Neural cell (in vitro differentiated cells): ENCODE measurements around the gene CD48. TPM values are rescaled to one million over a fixed set of nuclear protein-coding genes. Genes with fewer than 3 reads are reported as not detected.

Experiments
- H2AFZ ChIP-seq: fragments of 200-600, 300-800 bp; sonication (generic), shearing (Covaris generic); 2 replicates; pipeline ENCODE4 v1.6.0; 2014; ENCODE audit warnings: low read depth, mild to moderate bottlenecking, antibody characterized with exemption, low read length, moderate library complexity
- H3F3A ChIP-seq: fragments of 200-600 bp; shearing (Covaris generic); 2 replicates; pipeline ENCODE4 v1.6.1; 2016; ENCODE audit warnings: mild to moderate bottlenecking, moderate library complexity, mixed read lengths, antibody characterized with exemption, low read length; ENCODE audit not compliant: insufficient read depth, poor library complexity, severe bottlenecking
- H3K27ac ChIP-seq: fragments of 200-600, 300-800 bp; sonication (generic), shearing (Covaris generic); 2 replicates; pipeline ENCODE4 v1.5.1; 2014; ENCODE audit warnings: mild to moderate bottlenecking, low read length, moderate library complexity
- H3K27me3 ChIP-seq: fragments of 300-800, 200-600 bp; sonication (generic), shearing (Covaris generic); 2 replicates; pipeline ENCODE4 v1.6.0; 2014; ENCODE audit warnings: mild to moderate bottlenecking, low read depth, low read length, moderate library complexity; ENCODE audit not compliant: insufficient read depth
- H3K36me3 ChIP-seq: fragments of 300-800, 200-600 bp; sonication (generic), shearing (Covaris generic); 2 replicates; pipeline ENCODE4 v1.5.1; 2014; ENCODE audit warnings: mild to moderate bottlenecking, antibody characterized with exemption, low read length, moderate library complexity; ENCODE audit not compliant: insufficient read depth
- H3K4me2 ChIP-seq: fragments of 300-800, 200-600 bp; sonication (generic), shearing (Covaris generic); 2 replicates; pipeline ENCODE4 v1.6.0; 2014; ENCODE audit warnings: mild to moderate bottlenecking, low read length
- H3K4me3 ChIP-seq: fragments of 300-800, 200-600 bp; sonication (generic), shearing (Covaris generic); 2 replicates; pipeline ENCODE4 v1.5.1; 2014; ENCODE audit warnings: mild to moderate bottlenecking, low read length, moderate library complexity
- H3K79me2 ChIP-seq: fragments of 200-600 bp; shearing (Covaris generic); replicated peaks from 2 replicates; pipeline ENCODE4 v1.6.0; 2014; ENCODE audit warnings: mild to moderate bottlenecking, low read length, moderate library complexity; ENCODE audit not compliant: insufficient read depth
- H3K9ac ChIP-seq: fragments of 300-800, 200-600 bp; sonication (generic), shearing (Covaris generic); 2 replicates; pipeline ENCODE4 v1.6.1; 2016; ENCODE audit warnings: mild to moderate bottlenecking, low read length, mixed read lengths
- H3K9me2 ChIP-seq: fragments of 200-600 bp; shearing (Covaris generic); 2 replicates; pipeline ENCODE4 v1.6.1; 2016; ENCODE audit warnings: mild to moderate bottlenecking, low read length, mixed read lengths; ENCODE audit not compliant: insufficient read depth
- H3K9me3 ChIP-seq: fragments of 200-600, 300-800 bp; sonication (generic), shearing (Covaris generic); 2 replicates; pipeline ENCODE4 v1.6.1; 2016; ENCODE audit warnings: mild to moderate bottlenecking, mixed run types, low read length, moderate library complexity, mixed read lengths
- H4K20me1 ChIP-seq: fragments of 200-600 bp; shearing (Covaris generic); 2 replicates; pipeline ENCODE4 v1.6.1; 2016; ENCODE audit warnings: mild to moderate bottlenecking, mixed run types; ENCODE audit not compliant: insufficient read depth
- EP300 ChIP-seq: fragments of 450-650 bp; conservative IDR thresholded peaks from 2 replicates; pipeline ENCODE4 v1.6.1; 2014; ENCODE audit warnings: antibody characterized with exemption, mild to moderate bottlenecking, moderate library complexity; ENCODE audit not compliant: poor library complexity, severe bottlenecking
- EZH2 ChIP-seq: fragments of 200-600, 300-800 bp; shearing (Covaris generic), sonication (generic); IDR thresholded peaks from 2 replicates; pipeline ENCODE4 v1.6.1; 2014; ENCODE audit warnings: antibody characterized with exemption, low read length, borderline replicate concordance, mild to moderate bottlenecking; ENCODE audit not compliant: insufficient read depth, poor library complexity, severe bottlenecking
- MXI1 ChIP-seq: fragments of 450-650 bp; conservative IDR thresholded peaks from 2 replicates; pipeline ENCODE4 v1.6.1; 2014; ENCODE audit warnings: antibody characterized with exemption, mild to moderate bottlenecking; ENCODE audit not compliant: poor library complexity, severe bottlenecking
- POLR2AphosphoS5 ChIP-seq: IDR thresholded peaks from 2 replicates; pipeline ENCODE4 v1.6.1; 2012
- RAD21 ChIP-seq: fragments of 450-650 bp; conservative IDR thresholded peaks from 2 replicates; pipeline ENCODE4 v1.6.1; 2014; ENCODE audit warnings: antibody characterized with exemption, mild to moderate bottlenecking, moderate library complexity
- REST ChIP-seq: IDR thresholded peaks from 2 replicates; pipeline ENCODE4 v1.6.1; 2012; ENCODE audit warnings: borderline replicate concordance
- SMC3 ChIP-seq: fragments of 450-650 bp; conservative IDR thresholded peaks from 2 replicates; pipeline ENCODE4 v1.6.1; 2014; ENCODE audit warnings: antibody characterized with exemption, mild to moderate bottlenecking, moderate library complexity; ENCODE audit not compliant: poor library complexity
- TAF1 ChIP-seq: IDR thresholded peaks from 2 replicates; pipeline ENCODE4 v1.6.1; 2012; ENCODE audit warnings: low read depth
- polyA plus RNA-seq: library from polyadenylated mRNA; depleted of rRNA; stranded (reverse); fragments of >200 nt; gene quantifications from 2 replicates; pipeline ENCODE4 v1.2.3, GENCODE V29; 2014
- TF ChIP-seq, protein P1 (sequence below): fragments of 450-650 bp; IDR thresholded peaks from 2 replicates; pipeline ENCODE4 v1.5.1; 2014; ENCODE audit warnings: antibody characterized with exemption, mild to moderate bottlenecking, moderate library complexity; ENCODE audit not compliant: poor library complexity, severe bottlenecking

Gene CD48
- polyA plus RNA-seq, 1 donor from 2014 or later: not detected

DNA sequence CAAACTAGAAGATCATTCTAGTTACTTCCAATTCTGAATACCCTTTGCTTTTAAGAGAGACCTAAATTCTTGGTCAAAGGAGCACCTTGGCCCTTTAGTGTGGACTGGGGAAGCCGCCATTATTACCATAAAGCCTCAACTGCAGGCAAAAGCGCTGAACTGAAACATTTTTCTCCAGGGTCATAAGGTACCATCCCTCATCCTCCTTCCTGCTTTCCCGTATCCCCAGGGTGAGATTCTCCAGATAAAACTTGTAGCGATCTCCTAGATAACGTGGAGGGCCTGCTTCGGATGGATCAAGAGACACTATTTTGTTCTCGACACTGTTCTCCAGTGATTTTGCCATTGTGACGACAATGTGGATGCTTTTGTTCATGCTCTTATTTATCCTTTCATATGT is 74.6 kb downstream of the CD48 start:
- H3K9ac ChIP-seq: no peak overlapping the region
- no peak overlapping the region for H3K27ac ChIP-seq
- no peak overlapping the region for H3K4me3 ChIP-seq
- H3K36me3 ChIP-seq: no peaks in the 10 kb centered on the region
- no peak overlapping the region for H2AFZ ChIP-seq
- no peaks in the 10 kb centered on the region for H3K9me2 ChIP-seq
- no peaks in the 10 kb centered on the region for H4K20me1 ChIP-seq
- no peak for TF ChIP-seq TAF1
- no peak for TF ChIP-seq RAD21
- no peak for TF ChIP-seq POLR2AphosphoS5
- TF ChIP-seq SMC3: no peak
- no peak for TF ChIP-seq MXI1
- TF ChIP-seq EZH2: no peak
- no peak for TF ChIP-seq EP300
- no peak for TF ChIP-seq REST
- TF ChIP-seq, protein P1, sequence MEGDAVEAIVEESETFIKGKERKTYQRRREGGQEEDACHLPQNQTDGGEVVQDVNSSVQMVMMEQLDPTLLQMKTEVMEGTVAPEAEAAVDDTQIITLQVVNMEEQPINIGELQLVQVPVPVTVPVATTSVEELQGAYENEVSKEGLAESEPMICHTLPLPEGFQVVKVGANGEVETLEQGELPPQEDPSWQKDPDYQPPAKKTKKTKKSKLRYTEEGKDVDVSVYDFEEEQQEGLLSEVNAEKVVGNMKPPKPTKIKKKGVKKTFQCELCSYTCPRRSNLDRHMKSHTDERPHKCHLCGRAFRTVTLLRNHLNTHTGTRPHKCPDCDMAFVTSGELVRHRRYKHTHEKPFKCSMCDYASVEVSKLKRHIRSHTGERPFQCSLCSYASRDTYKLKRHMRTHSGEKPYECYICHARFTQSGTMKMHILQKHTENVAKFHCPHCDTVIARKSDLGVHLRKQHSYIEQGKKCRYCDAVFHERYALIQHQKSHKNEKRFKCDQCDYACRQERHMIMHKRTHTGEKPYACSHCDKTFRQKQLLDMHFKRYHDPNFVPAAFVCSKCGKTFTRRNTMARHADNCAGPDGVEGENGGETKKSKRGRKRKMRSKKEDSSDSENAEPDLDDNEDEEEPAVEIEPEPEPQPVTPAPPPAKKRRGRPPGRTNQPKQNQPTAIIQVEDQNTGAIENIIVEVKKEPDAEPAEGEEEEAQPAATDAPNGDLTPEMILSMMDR: no peak
- no peaks in the 10 kb centered on the region for H3K79me2 ChIP-seq
- H3K27me3 ChIP-seq: no peaks in the 10 kb centered on the region
- H3K4me2 ChIP-seq: no peak overlapping the region
- H3K9me3 ChIP-seq: no peaks in the 10 kb centered on the region
- no peaks in the 10 kb centered on the region for H3F3A ChIP-seq

- Histone ChIP-seq H3K4me2 (no peak overlapping the region), H3K27me3 (no peaks in the 10 kb centered on the region), H3K27ac (no peak overlapping the region), H3K9ac (no peak overlapping the region), H4K20me1 (no peaks in the 10 kb centered on the region), H3K9me2 (no peaks in the 10 kb centered on the region), H3K36me3 (no peaks in the 10 kb centered on the region), H2AFZ (no peak overlapping the region), H3K4me3 (no peak overlapping the region), H3K79me2 (no peaks in the 10 kb centered on the region), H3K9me3 (no peaks in the 10 kb centered on the region), H3F3A (no peaks in the 10 kb centered on the region)
- TF ChIP-seq RAD21: no peak
- no peak for TF ChIP-seq TAF1
- no peak for TF ChIP-seq POLR2AphosphoS5
- TF ChIP-seq EZH2: no peak
- TF ChIP-seq, protein P1: no peak
- no peak for TF ChIP-seq MXI1
- no peak for TF ChIP-seq EP300
Measured at GRCh38 chr1:160636547-160636946, 75.1 kb downstream of the CD48 start.
